Measurements from ENCODE around the gene MYOF.
"Not testable (repeated sequence)": the region's sequence is repeated elsewhere in the genome, so short reads cannot be mapped to it uniquely, and the experiment has no call there.

MYOF gene

GRCh38 chr10:93451244-93451947 is 30.7 kb downstream of the MYOF start:
- DNase-seq, result no peak

DNA sequence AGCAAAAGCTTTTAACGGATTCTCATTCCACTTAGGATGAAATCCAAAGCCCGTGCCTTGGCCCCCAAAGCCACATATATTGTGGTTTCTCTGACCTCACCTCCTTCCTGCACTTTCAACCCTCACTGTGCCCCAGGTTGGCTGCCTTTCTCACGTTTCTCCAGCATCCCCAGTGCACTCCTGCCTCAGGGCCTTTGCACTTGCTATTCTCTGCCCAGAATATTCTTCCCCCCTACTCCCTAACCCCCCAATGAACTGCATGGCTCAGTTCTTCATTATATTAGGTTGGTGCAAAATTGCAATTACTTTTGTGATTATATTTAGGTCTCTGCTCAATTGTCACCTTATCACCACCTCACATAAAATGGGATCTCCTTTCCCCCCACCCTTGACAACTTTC is 34.2 kb downstream of the MYOF start:
- no peak for DNase-seq

DNA sequence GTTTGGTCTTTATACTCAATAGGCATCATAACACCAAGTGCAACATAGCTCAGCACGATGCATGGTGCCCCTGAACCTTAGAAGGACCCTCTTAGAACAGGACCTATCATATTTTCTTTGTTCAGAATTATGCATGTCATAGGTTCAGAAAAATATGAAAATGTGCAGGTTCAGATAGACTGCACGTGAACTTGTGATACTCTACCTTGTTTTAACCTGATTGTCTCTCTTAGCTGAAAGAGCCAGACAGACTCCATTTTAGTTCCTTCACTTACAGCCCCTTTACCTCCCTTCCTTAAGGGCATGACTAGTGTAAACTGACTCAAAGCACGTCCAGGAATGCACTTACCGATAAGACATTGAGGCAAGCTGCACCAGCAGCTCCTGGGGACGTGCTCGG is 35.1 kb downstream of the MYOF start:
- DNase-seq, result no peak

DNA sequence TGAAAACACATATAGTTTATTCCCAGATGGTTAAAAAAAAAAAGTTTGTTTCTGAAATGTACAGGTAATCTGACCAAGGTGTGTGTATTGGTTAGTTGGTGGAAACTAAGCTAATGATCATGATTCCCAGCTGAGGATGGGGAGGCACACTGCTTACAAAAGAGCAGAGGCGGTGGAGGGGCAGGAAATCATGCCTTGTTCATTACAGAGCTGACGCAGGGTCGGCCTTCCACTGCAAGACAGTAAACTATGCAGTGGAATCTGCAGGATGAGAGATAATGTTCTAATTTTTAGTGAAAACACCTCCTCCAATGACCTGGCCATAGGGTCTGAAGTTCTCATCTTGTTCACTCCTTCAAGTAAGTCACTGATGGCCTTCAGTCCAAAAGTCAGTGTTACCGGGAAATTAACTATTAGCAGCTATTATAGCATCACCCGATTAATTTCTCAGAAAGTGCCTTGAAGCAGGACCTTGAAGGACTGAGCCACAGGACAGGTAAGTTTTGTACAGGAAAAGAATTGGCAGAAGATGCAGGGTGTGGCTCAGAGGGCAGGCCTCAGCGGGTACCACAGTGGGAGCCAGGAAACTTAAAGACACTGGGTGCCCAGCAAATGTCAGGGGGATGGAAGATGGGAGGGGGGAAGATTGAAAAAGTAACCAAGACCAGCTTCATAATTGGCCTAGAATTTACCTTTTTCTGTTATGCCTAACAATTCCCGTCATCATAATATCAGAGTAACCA is 36.0 kb downstream of the MYOF start:
- DNase-seq, result no peak

- no peak for DNase-seq
Observed at GRCh38 chr10:93445097-93445960, 36.8 kb downstream of the MYOF start.

DNA sequence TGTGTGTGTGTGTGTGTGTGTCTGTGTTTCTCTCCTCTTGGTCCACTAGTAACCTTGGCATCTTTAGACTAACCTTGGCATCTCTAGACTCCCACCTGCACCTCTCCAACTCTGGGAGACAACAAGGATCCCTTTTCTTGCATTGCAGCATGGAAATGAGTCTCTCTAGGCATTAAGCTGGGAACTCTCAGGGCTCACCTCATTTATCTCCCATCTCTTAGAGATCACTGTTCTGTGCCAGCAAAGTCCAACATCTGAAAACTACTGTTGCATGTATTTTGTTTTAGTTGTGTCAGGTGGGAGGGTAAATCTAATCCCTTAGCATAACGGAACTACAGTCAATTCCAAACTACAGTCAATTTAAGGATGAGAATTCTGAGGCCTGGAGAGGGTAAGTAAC is 38.7 kb downstream of the MYOF start:
- DNase-seq, result no peak

DNA sequence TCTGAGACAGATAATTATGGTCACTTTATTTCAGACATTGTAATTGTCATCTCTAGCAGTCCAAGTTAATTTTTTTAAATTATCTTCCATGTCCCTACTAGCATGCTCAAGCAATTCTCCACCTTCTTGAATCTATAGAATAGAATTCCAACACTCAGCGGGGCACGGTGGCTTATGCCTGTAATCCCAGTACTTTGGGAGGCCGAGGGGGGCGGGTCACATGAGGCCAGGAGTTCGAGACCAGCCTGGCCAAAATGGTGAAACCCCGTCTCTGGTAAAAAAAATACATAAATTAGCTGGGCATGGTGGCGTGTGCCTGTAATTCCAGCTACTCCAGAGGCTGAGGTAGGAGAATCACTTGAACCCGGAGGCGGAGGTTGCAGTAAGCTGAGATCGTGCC is 39.4 kb downstream of the MYOF start:
- DNase-seq, result not testable (repeated sequence)

- DNase-seq, result no peak
Observed at GRCh38 chr10:93440591-93441091, 41.5 kb downstream of the MYOF start.

DNA sequence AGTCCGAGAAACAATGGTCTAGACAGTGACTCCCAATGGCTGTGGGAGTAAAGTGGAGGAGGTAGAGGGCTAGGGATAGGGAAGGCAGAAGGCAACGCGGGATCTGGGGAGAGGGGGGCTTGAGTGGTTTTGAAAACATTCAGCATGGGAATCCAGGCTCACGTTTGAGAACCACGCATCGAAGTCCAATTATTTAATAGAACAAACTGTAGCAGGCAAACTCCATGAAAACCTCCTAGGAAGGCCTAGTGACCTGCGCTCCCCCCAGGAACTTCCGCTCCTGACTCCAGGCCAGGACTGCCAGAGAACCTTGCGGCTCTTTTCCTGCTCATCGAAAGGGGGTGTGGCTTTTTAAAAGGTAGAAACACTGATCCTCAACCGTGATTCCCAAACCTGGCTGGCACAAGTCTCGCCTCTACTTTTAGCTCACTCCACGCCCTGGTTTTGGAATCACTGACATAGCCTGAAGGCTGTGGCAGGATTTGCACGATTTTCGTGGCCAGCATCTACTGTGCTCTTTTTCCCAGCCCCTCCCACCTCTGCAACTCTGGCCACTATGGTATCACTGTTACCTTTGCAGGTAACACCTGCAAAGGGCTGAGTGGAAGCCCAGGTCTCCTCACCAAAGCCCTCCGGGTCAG is 43.4 kb downstream of the MYOF start:
- no peak for DNase-seq

DNA sequence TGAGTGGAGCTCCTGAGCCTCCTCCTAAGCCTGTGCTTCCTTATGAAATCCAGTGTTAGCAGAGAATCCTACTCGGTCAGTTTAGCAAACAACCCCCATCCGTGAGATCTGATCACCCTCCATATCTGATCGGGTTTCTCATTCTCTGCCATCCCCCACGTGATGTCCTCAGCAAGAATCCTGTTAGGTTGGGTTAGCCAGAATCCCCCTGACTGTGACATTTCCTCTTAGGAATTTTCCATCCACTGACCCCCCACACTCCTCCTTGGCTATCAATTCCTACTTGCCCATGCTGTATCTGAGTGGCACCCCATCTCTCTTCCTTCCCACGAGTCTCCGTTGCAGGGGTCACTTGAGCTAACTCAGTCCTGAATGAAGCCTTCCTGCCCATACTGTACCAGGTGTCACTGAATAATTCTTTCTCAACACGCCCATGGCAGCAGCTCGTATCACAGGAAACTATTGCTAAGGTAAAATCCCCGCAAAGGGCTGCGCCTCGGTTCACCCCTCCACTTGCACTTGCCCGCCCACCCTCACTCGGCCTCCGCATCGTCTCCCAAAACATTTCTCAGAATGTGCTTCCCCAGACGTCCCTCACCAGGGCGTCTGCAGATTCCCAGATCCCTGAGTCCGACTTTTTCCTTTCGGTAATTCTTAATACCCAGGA is 44.1 kb downstream of the MYOF start:
- no peak for DNase-seq

GRCh38 chr10:93437086-93437945 is 44.8 kb downstream of the MYOF start:
- no peak for DNase-seq

- no peak for DNase-seq
Observed at GRCh38 chr10:93436591-93437085, 45.5 kb downstream of the MYOF start.

- no peak for DNase-seq
Observed at GRCh38 chr10:93435621-93436397, 46.3 kb downstream of the MYOF start.

- no peak for DNase-seq
Observed at GRCh38 chr10:93434991-93435491, 47.1 kb downstream of the MYOF start.

DNA sequence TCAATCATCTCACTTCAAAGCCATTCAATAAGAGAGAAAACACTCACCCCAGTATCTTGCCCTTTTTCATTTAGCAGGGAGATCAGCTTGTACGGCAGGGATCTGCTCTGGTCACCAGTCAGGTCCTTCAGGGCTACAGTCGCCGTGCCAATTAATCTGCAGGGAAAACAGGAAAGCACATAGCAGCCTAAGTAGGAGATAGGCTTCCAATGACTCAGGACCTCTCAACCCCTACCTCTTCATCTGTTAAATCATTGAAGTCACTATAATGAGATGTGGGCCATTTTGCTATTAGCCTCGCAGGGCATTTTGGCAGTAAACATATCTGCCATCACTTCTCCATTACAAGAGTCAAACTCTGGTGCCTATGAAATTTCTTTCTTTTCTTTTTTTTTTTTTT is 50.8 kb downstream of the MYOF start:
- no peak for DNase-seq

DNA sequence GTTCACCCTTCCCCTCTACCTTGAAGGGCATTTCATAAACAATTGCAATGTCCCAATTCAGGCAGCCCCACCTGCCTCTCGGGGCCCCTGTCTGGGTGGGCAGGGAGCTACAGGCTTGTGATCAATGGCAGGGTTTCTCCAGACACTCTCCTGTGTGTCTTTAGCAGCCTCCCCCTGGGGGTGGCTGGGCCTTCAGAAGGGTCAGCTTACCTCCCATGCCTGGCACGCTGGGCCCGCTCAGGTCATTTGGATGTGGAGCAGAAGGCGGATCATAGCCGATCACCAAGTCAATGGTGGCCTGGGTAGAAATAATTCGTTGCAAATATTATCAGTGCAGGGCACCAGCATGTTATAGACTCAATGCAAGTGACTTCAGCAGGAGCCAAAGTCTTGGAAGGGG is 56.3 kb downstream of the MYOF start:
- DNase-seq, result no peak

DNA sequence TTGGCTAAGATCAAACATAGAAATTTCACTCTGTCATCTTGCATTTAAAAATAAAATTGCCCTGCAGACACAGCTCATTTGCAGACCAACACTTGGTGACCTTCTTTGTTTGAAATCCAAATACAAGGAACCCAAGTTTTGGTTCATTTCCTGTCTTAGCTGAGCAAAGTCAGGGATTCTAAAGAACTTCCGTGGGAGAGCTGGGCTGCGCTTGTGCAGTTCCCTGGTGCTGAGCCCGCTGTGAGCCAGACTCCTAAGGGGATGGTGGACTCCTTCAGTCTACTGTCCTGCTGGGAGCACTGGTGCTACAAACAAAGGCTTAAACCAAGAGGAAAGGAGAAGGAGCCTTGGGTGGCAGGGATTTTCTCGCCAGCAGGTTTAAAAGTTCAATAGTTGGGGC is 60.0 kb downstream of the MYOF start:
- no peak for DNase-seq

GRCh38 chr10:93420944-93421825 is 60.9 kb downstream of the MYOF start:
- DNase-seq, result no peak

GRCh38 chr10:93420091-93420490 is 62.0 kb downstream of the MYOF start:
- DNase-seq, result no peak

Data from SIG-M5 (cell line).